GM12891 (cell line): ENCODE measurements around the gene GRM7.

Experiments
- DNase-seq: peaks from one replicate; pipeline ENCODE4 v3.0.0; 2011; ENCODE audit warnings: low spot score; ENCODE audit not compliant: insufficient read length
- FAIRE-seq: peaks from 2 replicates; lab custom pipeline; 2011; peaks lifted over from hg19 to GRCh38; lab: Jason Lieb, UNC
- PAX5 ChIP-seq: IDR thresholded peaks from 2 replicates; pipeline ENCODE4 v1.6.1; 2011; ENCODE audit warnings: low read length, moderate library complexity, mild to moderate bottlenecking; ENCODE audit not compliant: insufficient read depth, severe bottlenecking
- POLR2A ChIP-seq: IDR thresholded peaks from 2 replicates; pipeline ENCODE4 v1.6.1; 2011; ENCODE audit warnings: low read depth, low read length, control low read depth
- POLR2AphosphoS5 ChIP-seq: IDR thresholded peaks from 2 replicates; pipeline ENCODE4 v1.6.1; 2011; ENCODE audit warnings: low read depth, low read length, control low read depth
- POU2F2 ChIP-seq: IDR thresholded peaks from 2 replicates; pipeline ENCODE4 v1.6.1; 2011; ENCODE audit warnings: low read depth, mild to moderate bottlenecking, control low read depth, low read length, moderate library complexity
- SPI1 ChIP-seq: IDR thresholded peaks from 2 replicates; pipeline ENCODE4 v1.6.1; 2011; ENCODE audit warnings: low read depth, low read length, control low read depth
- TAF1 ChIP-seq: IDR thresholded peaks from 2 replicates; pipeline ENCODE4 v1.6.1; 2011; ENCODE audit warnings: low read depth, low read length, control low read depth

Gene GRM7

GRCh38 chr3:7172996-7173395, 312.1 kb downstream of the GRM7 start:
- DNase-seq (no peak), FAIRE-seq (no peak)
- TF ChIP-seq TAF1 (no peak), POLR2AphosphoS5 (no peak), PAX5 (no peak), SPI1 (no peak), POLR2A (no peak), POU2F2 (no peak)

GRCh38 chr3:7188551-7188950, 327.6 kb downstream of the GRM7 start:
- FAIRE-seq (no peak), DNase-seq (no peak)
- TF ChIP-seq POU2F2 (no peak), POLR2A (no peak), POLR2AphosphoS5 (no peak)

- TF ChIP-seq TAF1 (no peak), PAX5 (no peak)
- no peak for DNase-seq
- no peak for FAIRE-seq
Measured at GRCh38 chr3:7190095-7190494, 329.2 kb downstream of the GRM7 start.

GRCh38 chr3:7193269-7193668, 332.4 kb downstream of the GRM7 start:
- FAIRE-seq (no peak), DNase-seq (no peak)
- no peak for TF ChIP-seq PAX5
- TF ChIP-seq POLR2AphosphoS5 = no peak
- no peak for TF ChIP-seq TAF1
- TF ChIP-seq POLR2A = no peak
- TF ChIP-seq SPI1 = no peak
- no peak for TF ChIP-seq POU2F2

GRCh38 chr3:7194071-7194835, 333.3 kb downstream of the GRM7 start:
- DNase-seq (no peak), FAIRE-seq (no peak)
- TF ChIP-seq TAF1 = no peak
- TF ChIP-seq PAX5 = no peak
- no peak for TF ChIP-seq POLR2AphosphoS5
- TF ChIP-seq POU2F2 = no peak
- no peak for TF ChIP-seq POLR2A
- TF ChIP-seq SPI1 = no peak

- FAIRE-seq (no peak), DNase-seq (no peak)
- TF ChIP-seq PAX5 = no peak
- TF ChIP-seq TAF1 = no peak
- no peak for TF ChIP-seq POLR2A
- TF ChIP-seq POLR2AphosphoS5 = no peak
- no peak for TF ChIP-seq POU2F2
- no peak for TF ChIP-seq SPI1
Measured at GRCh38 chr3:7195934-7196333, 335.0 kb downstream of the GRM7 start.

GRCh38 chr3:7201784-7202183, 340.9 kb downstream of the GRM7 start:
- no peak for DNase-seq
- no peak for FAIRE-seq
- no peak for TF ChIP-seq PAX5
- no peak for TF ChIP-seq SPI1
- TF ChIP-seq POLR2A = no peak
- TF ChIP-seq TAF1 = no peak
- TF ChIP-seq POU2F2 = no peak
- no peak for TF ChIP-seq POLR2AphosphoS5

GRCh38 chr3:7203969-7204847, 343.3 kb downstream of the GRM7 start:
- FAIRE-seq (no peak), DNase-seq (no peak)
- TF ChIP-seq POLR2A (no peak), PAX5 (no peak), POLR2AphosphoS5 (no peak), TAF1 (no peak), SPI1 (no peak), POU2F2 (no peak)

- TF ChIP-seq SPI1 (no peak), POLR2A (no peak), POU2F2 (no peak), PAX5 (no peak), POLR2AphosphoS5 (no peak), TAF1 (no peak)
- no peak for FAIRE-seq
- DNase-seq = no peak
Measured at GRCh38 chr3:7204848-7205156, 343.9 kb downstream of the GRM7 start.

- DNase-seq = no peak
- FAIRE-seq = no peak
- TF ChIP-seq PAX5 (no peak), POLR2AphosphoS5 (no peak), SPI1 (no peak)
Measured at GRCh38 chr3:7205535-7205934, 344.6 kb downstream of the GRM7 start.
